Body of pancreas (tissue), 4 donors: ENCODE measurements around the gene CD44.

Experiments
- CTCF ChIP-seq, 7 experiments: fragments of 450-650 bp in 4 of 7; fragments of 200-600 bp in 3 of 7; sonication (generic) in 3 of 7; IDR thresholded peaks; one replicate each; pipeline ENCODE4 v1.5.1; 2016 to 2019; ENCODE audit warnings: antibody characterized with exemption in 7 of 7
- POLR2A ChIP-seq, 3 donors: fragments of 450-650 bp; IDR thresholded peaks; one replicate each; pipeline ENCODE4 v1.6.1; 2016; ENCODE audit warnings: antibody characterized with exemption in 3 of 3, mild to moderate bottlenecking in 2 of 3

- TF ChIP-seq CTCF (IDR thresholded peaks at IDR 0.05) (no peak), POLR2A (IDR thresholded peaks at IDR 0.05) (no peak)
Measured at GRCh38 chr11:35262056-35262455, 123.1 kb downstream of the CD44 start.
